Endothelial cell of umbilical vein (primary cell): ENCODE results near the gene LOX. TPM values are rescaled to one million over a fixed set of nuclear protein-coding genes. Genes with fewer than 3 reads are reported as not detected.

Experiments
- BruUV-seq: library from RNA; stranded (reverse); fragments of 400-500 nt; replicated peaks from 2 replicates; lab custom pipeline; 2021; lab: Mats Ljungman, UMichigan
- CTCF ChIA-PET: fragments of 300-600, 350-600 bp; sonication (Branson Sonifier 250); formaldehyde crosslinking; loops from one replicate; lab custom pipeline; 2021; ENCODE audit warnings: antibody characterized with exemption, inconsistent platforms; lab: Charles Lee
- POLR2A ChIA-PET: fragments of 300-600, 350-600 bp; sonication (Branson Sonifier 250); formaldehyde crosslinking; loops from one replicate; lab custom pipeline; 2021; ENCODE audit warnings: antibody characterized with exemption, inconsistent platforms; lab: Charles Lee
- DNase-seq: peaks from one replicate; pipeline ENCODE4 v3.0.0-alpha.2; 2011; ENCODE audit warnings: low read depth, low spot score
- FAIRE-seq: peaks from 2 replicates; lab custom pipeline; 2011; peaks lifted over from hg19 to GRCh38; lab: Jason Lieb, UNC
- H2AFZ ChIP-seq: 2 replicates; pipeline ENCODE4 v1.6.0; 2012; ENCODE audit warnings: low read depth, low read length, control low read depth, inconsistent platforms
- H3K27ac ChIP-seq: 2 replicates; pipeline ENCODE4 v1.5.1; 2011; ENCODE audit warnings: low read depth, mild to moderate bottlenecking, control low read depth, low read length, moderate library complexity; ENCODE audit not compliant: insufficient read depth
- H3K27me3 ChIP-seq, 2 experiments: 2 replicates each; pipeline versions ENCODE4 v1.6.0 to v1.6.1; 2011; ENCODE audit warnings: low read length in 2 of 2, mixed read lengths in 1 of 2; ENCODE audit not compliant: control insufficient read depth in 2 of 2, insufficient read depth in 2 of 2
- H3K36me3 ChIP-seq, 2 experiments: 2 replicates in 1 of 2; 3 replicates in 1 of 2; pipeline ENCODE4 v1.5.1; 2011; ENCODE audit warnings: low read length in 2 of 2, mild to moderate bottlenecking in 1 of 2, moderate library complexity in 1 of 2; ENCODE audit not compliant: control insufficient read depth in 2 of 2, insufficient read depth in 2 of 2; ENCODE audit errors: extremely low read depth in 1 of 2
- H3K4me1 ChIP-seq: 3 replicates; pipeline ENCODE4 v1.5.1; 2011; ENCODE audit warnings: mild to moderate bottlenecking, low read length; ENCODE audit not compliant: control insufficient read depth, insufficient read depth; ENCODE audit errors: extremely low read depth
- H3K4me2 ChIP-seq: 2 replicates; pipeline ENCODE4 v1.6.1; 2011; ENCODE audit warnings: low read length, control low read depth, mixed read lengths; ENCODE audit not compliant: insufficient read depth
- H3K4me3 ChIP-seq, 3 experiments: fragments of 200-600 bp in 1 of 3; sonication (generic), shearing (Covaris generic) in 1 of 3; replicated peaks in 1 of 3; 2 replicates each; pipeline ENCODE4 v1.5.1; 2011 to 2016; ENCODE audit warnings: control low read depth in 3 of 3, low read length in 3 of 3, mild to moderate bottlenecking in 2 of 3, inconsistent platforms in 1 of 3, low read depth in 1 of 3, moderate library complexity in 1 of 3; ENCODE audit not compliant: insufficient read depth in 1 of 3
- H3K79me2 ChIP-seq: 2 replicates; pipeline ENCODE4 v1.6.0; 2012; ENCODE audit warnings: low read length, inconsistent platforms; ENCODE audit not compliant: control insufficient read depth, insufficient read depth
- H3K9ac ChIP-seq: replicated peaks from 2 replicates; pipeline ENCODE3; 2011; ENCODE audit warnings: low read length, control low read depth; ENCODE audit not compliant: insufficient read depth; ENCODE audit errors: extremely low read depth
- H3K9me1 ChIP-seq: replicated peaks from 3 replicates; pipeline ENCODE4 v1.6.0; 2011; ENCODE audit warnings: mild to moderate bottlenecking, low read length; ENCODE audit not compliant: control insufficient read depth, insufficient read depth; ENCODE audit errors: extremely low read depth
- H3K9me3 ChIP-seq: replicated peaks from 2 replicates; pipeline ENCODE4 v1.5.1; 2012; ENCODE audit warnings: low read length, inconsistent platforms; ENCODE audit not compliant: control insufficient read depth, insufficient read depth
- H4K20me1 ChIP-seq: replicated peaks from 2 replicates; pipeline ENCODE3; 2011; ENCODE audit warnings: mild to moderate bottlenecking, low read length; ENCODE audit not compliant: control insufficient read depth, insufficient read depth; ENCODE audit errors: extremely low read depth
- CTCF ChIP-seq, 2 donors: IDR thresholded peaks; 1 replicate in 1 of 2; 2 replicates in 1 of 2; pipeline ENCODE4 v1.5.1; 2011; ENCODE audit warnings: low read length in 2 of 2, mild to moderate bottlenecking in 2 of 2, moderate library complexity in 2 of 2, control low read depth in 1 of 2, inconsistent platforms in 1 of 2, low read depth in 1 of 2; ENCODE audit not compliant: insufficient read depth in 1 of 2; ENCODE audit errors: extremely low read depth in 1 of 2
- FOS ChIP-seq: IDR thresholded peaks from 2 replicates; pipeline ENCODE4 v1.6.1; 2011; ENCODE audit warnings: mild to moderate bottlenecking, low read length, moderate library complexity, borderline replicate concordance; ENCODE audit not compliant: insufficient read depth
- GATA2 ChIP-seq: IDR thresholded peaks from 2 replicates; pipeline ENCODE4 v1.7.0; 2011; ENCODE audit warnings: low read depth, mild to moderate bottlenecking, moderate library complexity, mixed read lengths, low read length; ENCODE audit not compliant: insufficient read length, insufficient read depth
- JUN ChIP-seq: IDR thresholded peaks from 2 replicates; pipeline ENCODE4 v1.6.1; 2011; ENCODE audit warnings: borderline replicate concordance, low read depth; ENCODE audit not compliant: insufficient read length, insufficient read depth
- POLR2AphosphoS5 ChIP-seq: IDR thresholded peaks from 2 replicates; pipeline ENCODE4 v1.6.1; 2012; ENCODE audit warnings: low read depth, mild to moderate bottlenecking, control low read depth, low read length, moderate library complexity; ENCODE audit not compliant: insufficient read depth
- dilution Hi-C: fragments of 300-500 bp; cut with MboI; formaldehyde crosslinking; loops from one replicate; pipeline ENCODE4 v1.15.0; 2019; ENCODE audit warnings: low sequenced_read_pairs; ENCODE audit not compliant: extremely low pct_ligation_motif_present
- intact Hi-C: fragments of 100-400 bp; cut with micrococcal nuclease; formaldehyde crosslinking; loops from one replicate; pipeline ENCODE4 v1.10.0; 2022
- polyA plus RNA-seq, 4 experiments: library from polyadenylated mRNA; depleted of rRNA in 3 of 4; stranded (reverse) in 3 of 4; unstranded in 1 of 4; fragments of >200 nt; gene quantifications; 2 replicates each; pipeline versions ENCODE4 v1.2.1 to v1.2.3, GENCODE V29; 2011 to 2012; ENCODE audit warnings: missing spikeins in 1 of 4
- total RNA-seq: library from RNA; stranded (reverse); gene quantifications from 2 replicates; pipeline ENCODE4 v1.2.3, GENCODE V29; 2021

Gene LOX
- total and polyA plus RNA-seq, 2 donors (not counting 3 experiments of a cell fraction or from before 2014, with no cell fraction given) = 39.0 to 79.1 TPM

GRCh38 chr5:122089096-122090013 lies 11.3 kb upstream of the LOX start:
- Histone ChIP-seq H3K9ac (peak overlapping the region; percentile 8), H3K79me2 (no peaks in the 10 kb centered on the region), H4K20me1 (no peaks in the 10 kb centered on the region), H3K4me2 (peak overlapping the region; percentile 79), H3K9me1 (no peaks in the 10 kb centered on the region), H3K4me1 (peaks cover 19% of the 10 kb centered on the region), H3K27ac (peak overlapping the region; percentile 55), H2AFZ (peak overlapping the region; percentile 45), H3K27me3 (no peaks in the 10 kb centered on the region), H3K4me3 (no peak overlapping the region), H3K9me3 (no peaks in the 10 kb centered on the region), H3K36me3 (no peaks in the 10 kb centered on the region)
- FAIRE-seq = peak; percentile 15
- CTCF ChIA-PET = interaction anchor here (1.0 to 2.8 kb wide), 6 partner anchors 10 to 120 kb away, joined by 4 to 21 read pairs (median 6); partner anchors contain the start of gene LOX
- intact Hi-C loops = loop anchor here (1.0 to 5.0 kb wide), 2 partner anchors 11 to 328 kb away; partner anchors contain the start of gene LOX
- TF ChIP-seq JUN (peak; percentile 10), CTCF (IDR thresholded peaks at IDR 0.05; ENCODE audit: extremely low read depth in 1 of 2, insufficient read depth in 1 of 2, low read depth in 1 of 2, low read length in 2 of 2) (no peak), FOS (peak; percentile 96), GATA2 (peak; percentile 96), POLR2AphosphoS5 (peak; percentile 78)
- DNase-seq = peak; percentile 76
- dilution Hi-C loops = loop anchor here (25.0 kb wide), 1 partner anchor 98 kb away; no protein-coding TSS in a partner anchor
- BruUV-seq = TSS peak; percentile 95
- POLR2A ChIA-PET = no interaction called here
